Nephron (organoid): Measurements from ENCODE around the gene VTI1A.

Source experiments
- H3K27ac Mint-ChIP-seq, 3 experiments: 2 replicates each; pipeline ENCODE4 v1.8.0; 2020; ENCODE audit warnings: mixed read lengths in 3 of 3, mild to moderate bottlenecking in 2 of 3, moderate library complexity in 1 of 3
- H3K27me3 Mint-ChIP-seq: 2 replicates; pipeline ENCODE4 v1.8.0; 2021; ENCODE audit warnings: low read depth, mild to moderate bottlenecking, moderate library complexity, mixed read lengths
- H3K36me3 Mint-ChIP-seq: 2 replicates; pipeline ENCODE4 v1.8.0; 2020; ENCODE audit warnings: low read depth, mixed read lengths
- H3K4me1 Mint-ChIP-seq: 2 replicates; pipeline ENCODE4 v1.8.0; 2020; ENCODE audit warnings: mixed read lengths
- H3K4me3 Mint-ChIP-seq, 3 experiments: 2 replicates each; pipeline ENCODE4 v1.8.0; 2020; ENCODE audit warnings: mild to moderate bottlenecking in 3 of 3, mixed read lengths in 3 of 3, moderate library complexity in 2 of 3
- H3K9me3 Mint-ChIP-seq: 2 replicates; pipeline ENCODE4 v1.8.0; 2020; ENCODE audit warnings: mixed read lengths
- TF ChIP-seq, protein P1 (sequence below), 3 experiments: fragments of 200-600 bp; sonication (generic); IDR thresholded peaks; one replicate each; pipeline ENCODE4 v1.5.0; 2021; ENCODE audit warnings: antibody characterized with exemption in 3 of 3; ENCODE audit not compliant: unreplicated experiment in 3 of 3

VTI1A gene

DNA sequence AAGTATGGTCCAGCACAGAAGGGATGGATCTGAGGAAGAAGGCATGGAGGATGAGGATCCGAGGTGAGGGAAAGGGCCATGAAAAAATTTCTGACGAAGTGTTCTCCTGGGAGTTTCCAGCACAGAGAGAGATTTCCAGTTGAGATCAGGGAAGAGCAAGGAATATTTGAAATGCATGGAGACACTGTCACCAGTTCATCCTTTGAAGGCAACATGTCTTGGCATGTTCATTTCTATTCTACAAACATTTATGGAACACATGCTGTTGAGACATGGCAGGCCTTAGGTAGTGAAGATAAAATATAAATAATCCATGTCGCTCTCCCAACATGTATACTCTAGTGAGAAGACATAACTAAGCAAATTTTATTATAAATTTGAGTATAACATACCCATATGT, 269.1 kb downstream of the VTI1A start:
- H3K4me3 Mint-ChIP-seq, result no peak overlapping the region
- no peaks in the 10 kb centered on the region for H3K9me3 Mint-ChIP-seq
- H3K4me1 Mint-ChIP-seq, result no peaks in the 10 kb centered on the region
- peaks cover 4% of the 10 kb centered on the region for H3K36me3 Mint-ChIP-seq
- no peaks in the 10 kb centered on the region for H3K27me3 Mint-ChIP-seq
- H3K27ac Mint-ChIP-seq, result no peak overlapping the region
- TF ChIP-seq, protein P1, sequence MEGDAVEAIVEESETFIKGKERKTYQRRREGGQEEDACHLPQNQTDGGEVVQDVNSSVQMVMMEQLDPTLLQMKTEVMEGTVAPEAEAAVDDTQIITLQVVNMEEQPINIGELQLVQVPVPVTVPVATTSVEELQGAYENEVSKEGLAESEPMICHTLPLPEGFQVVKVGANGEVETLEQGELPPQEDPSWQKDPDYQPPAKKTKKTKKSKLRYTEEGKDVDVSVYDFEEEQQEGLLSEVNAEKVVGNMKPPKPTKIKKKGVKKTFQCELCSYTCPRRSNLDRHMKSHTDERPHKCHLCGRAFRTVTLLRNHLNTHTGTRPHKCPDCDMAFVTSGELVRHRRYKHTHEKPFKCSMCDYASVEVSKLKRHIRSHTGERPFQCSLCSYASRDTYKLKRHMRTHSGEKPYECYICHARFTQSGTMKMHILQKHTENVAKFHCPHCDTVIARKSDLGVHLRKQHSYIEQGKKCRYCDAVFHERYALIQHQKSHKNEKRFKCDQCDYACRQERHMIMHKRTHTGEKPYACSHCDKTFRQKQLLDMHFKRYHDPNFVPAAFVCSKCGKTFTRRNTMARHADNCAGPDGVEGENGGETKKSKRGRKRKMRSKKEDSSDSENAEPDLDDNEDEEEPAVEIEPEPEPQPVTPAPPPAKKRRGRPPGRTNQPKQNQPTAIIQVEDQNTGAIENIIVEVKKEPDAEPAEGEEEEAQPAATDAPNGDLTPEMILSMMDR (IDR thresholded peaks at IDR 0.05; ENCODE audit: unreplicated experiment in 3 of 3), result no peak

- Mint-ChIP-seq H3K27me3 (no peaks in the 10 kb centered on the region), H3K4me3 (no peak overlapping the region), H3K4me1 (no peaks in the 10 kb centered on the region), H3K36me3 (peaks cover 4% of the 10 kb centered on the region), H3K27ac (no peak overlapping the region), H3K9me3 (no peaks in the 10 kb centered on the region)
- TF ChIP-seq, protein P1 (IDR thresholded peaks at IDR 0.05; ENCODE audit: unreplicated experiment in 3 of 3), result no peak
Observed at GRCh38 chr10:112716924-112717413, 270.0 kb downstream of the VTI1A start.

GRCh38 chr10:112720178-112720577, 273.2 kb downstream of the VTI1A start:
- Mint-ChIP-seq H3K36me3 (peaks cover 4% of the 10 kb centered on the region), H3K4me1 (no peaks in the 10 kb centered on the region), H3K27me3 (no peaks in the 10 kb centered on the region), H3K4me3 (no peak overlapping the region), H3K27ac (no peak overlapping the region), H3K9me3 (no peaks in the 10 kb centered on the region)
- TF ChIP-seq, protein P1 (IDR thresholded peaks at IDR 0.05; ENCODE audit: unreplicated experiment in 3 of 3), result no peak

- H3K4me1 Mint-ChIP-seq, result no peaks in the 10 kb centered on the region
- H3K27ac Mint-ChIP-seq, result no peak overlapping the region
- TF ChIP-seq, protein P1 (IDR thresholded peaks at IDR 0.05; ENCODE audit: unreplicated experiment in 3 of 3), result peak; percentile 52 to 64 (median 63)
- H3K4me3 Mint-ChIP-seq, result no peak overlapping the region
- no peaks in the 10 kb centered on the region for H3K27me3 Mint-ChIP-seq
- H3K9me3 Mint-ChIP-seq, result no peaks in the 10 kb centered on the region
- peaks cover 4% of the 10 kb centered on the region for H3K36me3 Mint-ChIP-seq
Observed at GRCh38 chr10:112721080-112721698, 274.2 kb downstream of the VTI1A start.

DNA sequence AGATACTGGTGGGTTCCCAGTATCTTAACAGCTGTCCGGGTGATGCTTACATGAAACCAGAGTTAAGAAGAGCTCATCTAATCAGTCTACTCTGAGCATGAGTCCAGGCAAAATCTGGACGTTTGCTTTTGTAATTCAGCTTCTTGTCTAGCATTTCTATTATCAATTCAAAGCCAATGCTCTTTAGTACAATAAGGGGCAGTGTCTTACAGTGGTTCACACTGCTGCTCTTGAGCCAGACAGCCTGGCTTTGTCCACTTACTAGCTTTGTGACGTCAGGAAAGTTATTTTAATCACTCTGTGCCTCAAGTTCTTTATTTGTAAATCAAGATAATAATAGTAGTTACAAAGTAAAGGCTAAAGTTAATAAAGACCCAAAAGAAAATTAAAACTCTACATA, 275.7 kb downstream of the VTI1A start:
- Mint-ChIP-seq H3K27me3 (no peaks in the 10 kb centered on the region), H3K4me1 (no peaks in the 10 kb centered on the region), H3K36me3 (peaks cover 4% of the 10 kb centered on the region), H3K4me3 (no peak overlapping the region), H3K9me3 (no peaks in the 10 kb centered on the region), H3K27ac (no peak overlapping the region)
- TF ChIP-seq, protein P1 (IDR thresholded peaks at IDR 0.05; ENCODE audit: unreplicated experiment in 3 of 3), result no peak

DNA sequence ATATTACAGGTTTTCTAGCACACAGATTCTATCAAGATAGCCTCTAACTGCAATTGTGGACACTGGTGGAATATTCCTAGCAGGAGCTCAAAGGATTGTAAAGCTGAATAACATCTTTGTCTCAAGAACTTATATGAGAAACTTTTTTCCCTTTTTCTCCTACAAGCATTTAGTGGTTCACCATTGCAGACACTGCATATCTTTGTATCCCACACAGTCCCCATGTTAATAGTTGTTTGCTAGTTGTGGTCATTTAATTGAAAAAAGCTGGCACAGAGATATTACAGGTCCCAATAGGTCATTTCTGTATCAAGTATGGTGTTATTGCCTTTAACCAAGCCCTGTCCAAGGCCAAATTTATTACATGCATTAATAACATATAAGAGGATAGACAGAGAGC, 276.9 kb downstream of the VTI1A start:
- H3K27ac Mint-ChIP-seq, result no peak overlapping the region
- TF ChIP-seq, protein P1 (IDR thresholded peaks at IDR 0.05; ENCODE audit: unreplicated experiment in 3 of 3), result no peak
- H3K4me3 Mint-ChIP-seq, result no peak overlapping the region

More for the DNA sequence above, 276.9 kb downstream of the VTI1A start:
- Mint-ChIP-seq H3K27me3 (no peaks in the 10 kb centered on the region), H3K9me3 (no peaks in the 10 kb centered on the region), H3K4me1 (no peaks in the 10 kb centered on the region), H3K36me3 (peaks cover 4% of the 10 kb centered on the region)
